ENCODE results near the gene CRIP1.

Gene CRIP1

DNA sequence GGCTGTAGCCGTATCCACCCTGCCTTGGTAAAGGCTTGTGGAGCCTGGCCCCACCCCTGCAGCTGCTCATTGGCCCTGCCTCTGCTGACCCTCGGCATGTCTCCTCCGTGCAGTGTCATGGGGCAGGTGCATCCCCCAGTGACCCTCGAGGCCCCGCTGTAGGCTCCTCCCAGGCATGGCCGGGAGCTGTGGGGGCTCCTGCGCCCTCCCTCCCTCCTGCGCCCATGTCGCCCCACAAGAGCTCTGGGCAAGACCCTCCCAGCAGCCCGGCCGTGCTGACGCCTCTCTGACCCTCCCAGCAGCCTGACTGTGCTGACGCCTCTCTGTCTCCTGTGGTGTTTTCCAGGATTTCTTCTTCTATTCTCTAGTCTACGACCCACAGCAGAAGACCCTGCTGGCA, 32.8 kb upstream of the CRIP1 start:
- H3K18ac ChIP-seq (ENCODE audit: low read depth in 1 of 2, low read length in 2 of 2): no peak overlapping the region
- no peak overlapping the region for H3K4me2 ChIP-seq (ENCODE audit: low read length, poor library complexity, severe bottlenecking)
- H3K27ac ChIP-seq (ENCODE audit: low read length, poor library complexity, severe bottlenecking): no peak overlapping the region
- H3K4me1 ChIP-seq (ENCODE audit: control insufficient read depth, insufficient read depth, low read depth, low read length): peaks cover 2% of the 10 kb centered on the region
- H2AK5ac ChIP-seq (ENCODE audit: low read length, severe bottlenecking): no peak overlapping the region
- no peak for DNase-seq
- WGBS: 93% methylated on average over 14 of the region's 14 CpGs
- H2BK12ac ChIP-seq (ENCODE audit: low read length in 2 of 2): no peak overlapping the region
- H2BK5ac ChIP-seq (ENCODE audit: low read depth, low read length, poor library complexity, severe bottlenecking): no peak overlapping the region
- H3K9ac ChIP-seq (ENCODE audit: low read length): no peak overlapping the region
- no peak overlapping the region for H3K23ac ChIP-seq (ENCODE audit: low read length in 2 of 2)
- H3K36me3 ChIP-seq (ENCODE audit: control insufficient read depth in 1 of 2, insufficient read depth in 2 of 2, low read depth in 1 of 2, low read length in 2 of 2): peaks cover 62 to 97% of the 10 kb centered on the region in 2 experiments
- H3K14ac ChIP-seq (ENCODE audit: low read length in 2 of 2): no peak overlapping the region
- peaks cover 49% of the 10 kb centered on the region for H3K79me1 ChIP-seq (replicated peaks; ENCODE audit: low read length, poor library complexity, severe bottlenecking)
- no peaks in the 10 kb centered on the region for H3K9me3 ChIP-seq (ENCODE audit: control insufficient read depth, low read length)
- H3K4ac ChIP-seq (ENCODE audit: low read depth in 1 of 2, low read length in 2 of 2): no peak overlapping the region
- no peak overlapping the region for H2BK15ac ChIP-seq (ENCODE audit: low read depth, poor library complexity, severe bottlenecking)
- no peak overlapping the region for H4K91ac ChIP-seq (ENCODE audit: low read length)
- H2BK120ac ChIP-seq (ENCODE audit: low read depth, low read length): no peak overlapping the region
- H3K4me3 ChIP-seq (ENCODE audit: insufficient read depth in 1 of 2, low read depth in 1 of 2, low read length in 2 of 2): no peak overlapping the region
- H4K8ac ChIP-seq (ENCODE audit: low read length): no peak overlapping the region
- H2AFZ ChIP-seq (ENCODE audit: low read depth, low read length): no peak overlapping the region
- no peaks in the 10 kb centered on the region for H3K27me3 ChIP-seq (ENCODE audit: control insufficient read depth in 1 of 2, insufficient read depth in 1 of 2, low read length in 2 of 2)

DNA sequence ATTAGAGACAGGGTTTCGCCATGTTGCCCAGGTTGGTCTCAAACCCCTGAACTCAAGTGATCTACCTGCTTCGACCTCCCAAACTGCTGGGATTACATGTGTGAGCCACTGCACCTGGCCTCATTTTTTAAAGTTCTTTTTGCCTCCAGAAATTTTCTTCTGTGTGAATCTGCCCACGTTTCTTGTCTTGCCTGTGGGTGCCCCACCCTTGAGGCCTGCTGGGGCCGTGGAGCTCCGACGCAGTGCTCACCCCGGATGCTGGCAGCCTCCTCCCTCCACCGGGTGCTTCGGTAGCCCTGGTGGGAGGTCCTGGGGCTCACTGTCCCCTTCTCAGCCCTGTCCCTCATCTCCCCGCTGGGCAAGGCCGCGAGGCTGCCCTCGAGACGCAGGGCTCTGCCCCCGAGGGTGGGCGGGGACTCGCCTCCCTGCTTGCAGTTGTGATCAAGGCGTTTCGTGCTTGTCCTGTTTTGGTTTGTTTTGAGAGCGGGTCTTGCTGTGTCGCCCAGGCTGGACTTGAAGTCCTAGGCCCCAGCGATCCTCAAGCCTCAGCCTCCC, 31.5 kb upstream of the CRIP1 start:
- Histone ChIP-seq H3K27ac (ENCODE audit: low read length, poor library complexity, severe bottlenecking) (no peak overlapping the region), H3K36me3 (ENCODE audit: control insufficient read depth in 1 of 2, insufficient read depth in 2 of 2, low read depth in 1 of 2, low read length in 2 of 2) (peaks cover 59 to 87% of the 10 kb centered on the region in 2 experiments), H2BK120ac (ENCODE audit: low read depth, low read length) (no peak overlapping the region), H3K79me1 (replicated peaks; ENCODE audit: low read length, poor library complexity, severe bottlenecking) (peaks cover 38% of the 10 kb centered on the region), H3K18ac (ENCODE audit: low read depth in 1 of 2, low read length in 2 of 2) (no peak overlapping the region), H3K9ac (ENCODE audit: low read length) (no peak overlapping the region), H2BK5ac (ENCODE audit: low read depth, low read length, poor library complexity, severe bottlenecking) (no peak overlapping the region), H3K14ac (ENCODE audit: low read length in 2 of 2) (no peak overlapping the region), H2BK15ac (ENCODE audit: low read depth, poor library complexity, severe bottlenecking) (no peak overlapping the region), H2AFZ (ENCODE audit: low read depth, low read length) (no peak overlapping the region), H3K27me3 (ENCODE audit: control insufficient read depth in 1 of 2, insufficient read depth in 1 of 2, low read length in 2 of 2) (no peaks in the 10 kb centered on the region), H2AK5ac (ENCODE audit: low read length, severe bottlenecking) (no peak overlapping the region), H3K4ac (ENCODE audit: low read depth in 1 of 2, low read length in 2 of 2) (no peak overlapping the region), H4K91ac (ENCODE audit: low read length) (no peak overlapping the region), H4K8ac (ENCODE audit: low read length) (no peak overlapping the region), H2BK12ac (ENCODE audit: low read length in 2 of 2) (no peak overlapping the region), H3K9me3 (ENCODE audit: control insufficient read depth, low read length) (no peaks in the 10 kb centered on the region), H3K4me1 (ENCODE audit: control insufficient read depth, insufficient read depth, low read depth, low read length) (peaks cover 2% of the 10 kb centered on the region), H3K4me3 (ENCODE audit: insufficient read depth in 1 of 2, low read depth in 1 of 2, low read length in 2 of 2) (no peak overlapping the region), H3K4me2 (ENCODE audit: low read length, poor library complexity, severe bottlenecking) (no peak overlapping the region), H3K23ac (ENCODE audit: low read length in 2 of 2) (no peak overlapping the region)
- no peak for DNase-seq
- 94% methylated on average over 22 of the region's 22 CpGs for WGBS

DNA sequence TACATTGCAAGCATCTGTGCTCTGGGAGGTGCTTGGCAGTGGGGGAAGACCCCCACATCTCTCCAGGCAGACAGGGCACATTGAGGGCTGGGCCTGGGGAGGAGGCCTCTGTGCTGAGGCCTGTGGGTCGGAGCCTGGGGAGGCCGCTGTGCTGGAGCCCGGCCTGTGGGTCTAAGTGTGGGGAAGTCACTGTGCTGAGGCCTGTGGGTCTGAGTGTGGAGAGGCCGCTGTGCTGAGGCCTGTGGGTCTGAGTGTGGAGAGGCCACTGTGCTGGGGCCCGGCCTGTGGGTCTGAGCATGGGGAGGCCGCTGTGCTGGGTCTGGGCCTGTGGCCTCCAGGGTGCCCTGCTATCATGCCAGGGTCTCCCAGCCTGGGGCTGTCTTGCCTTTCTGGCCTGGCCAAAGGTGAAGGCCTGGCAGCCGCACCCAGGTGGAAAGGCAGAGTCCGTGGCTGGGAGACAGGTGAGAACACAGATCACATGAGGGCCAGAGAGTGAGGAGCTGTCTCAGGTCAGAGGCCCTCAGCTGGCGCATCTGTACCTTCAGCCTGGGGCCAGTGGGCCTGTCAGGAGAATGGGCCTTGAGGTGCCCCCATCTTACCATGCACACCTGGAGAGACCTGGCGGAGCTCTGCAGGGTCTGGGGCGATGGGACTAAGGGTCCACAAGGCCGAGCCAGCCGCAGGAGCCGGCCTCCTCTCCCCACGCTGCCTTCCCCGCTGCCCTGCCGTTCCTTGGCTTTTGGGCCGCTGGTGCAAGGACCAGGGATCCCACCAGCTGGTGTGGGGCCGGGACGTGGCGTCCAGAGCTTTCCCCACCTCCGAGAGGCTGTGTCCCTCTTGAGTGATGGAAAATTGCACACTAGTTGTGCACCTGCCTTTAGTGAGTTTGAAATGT, 30.7 kb upstream of the CRIP1 start:
- H2BK15ac ChIP-seq (ENCODE audit: low read depth, poor library complexity, severe bottlenecking): no peak overlapping the region
- no peaks in the 10 kb centered on the region for H3K27me3 ChIP-seq (ENCODE audit: control insufficient read depth in 1 of 2, insufficient read depth in 1 of 2, low read length in 2 of 2)
- H3K36me3 ChIP-seq (ENCODE audit: control insufficient read depth in 1 of 2, insufficient read depth in 2 of 2, low read depth in 1 of 2, low read length in 2 of 2): peaks cover 57 to 87% of the 10 kb centered on the region in 2 experiments
- no peak overlapping the region for H4K91ac ChIP-seq (ENCODE audit: low read length)
- no peak overlapping the region for H3K4ac ChIP-seq (ENCODE audit: low read depth in 1 of 2, low read length in 2 of 2)
- H2AK5ac ChIP-seq (ENCODE audit: low read length, severe bottlenecking): no peak overlapping the region
- WGBS: 93% methylated on average over 22 of the region's 22 CpGs
- no peak overlapping the region for H3K4me3 ChIP-seq (ENCODE audit: insufficient read depth in 1 of 2, low read depth in 1 of 2, low read length in 2 of 2)
- no peaks in the 10 kb centered on the region for H3K9me3 ChIP-seq (ENCODE audit: control insufficient read depth, low read length)
- H2BK120ac ChIP-seq (ENCODE audit: low read depth, low read length): no peak overlapping the region
- no peak for DNase-seq
- peaks cover 33% of the 10 kb centered on the region for H3K79me1 ChIP-seq (replicated peaks; ENCODE audit: low read length, poor library complexity, severe bottlenecking)
- H3K18ac ChIP-seq (ENCODE audit: low read depth in 1 of 2, low read length in 2 of 2): no peak overlapping the region
- no peak overlapping the region for H3K23ac ChIP-seq (ENCODE audit: low read length in 2 of 2)
- no peak overlapping the region for H3K4me2 ChIP-seq (ENCODE audit: low read length, poor library complexity, severe bottlenecking)
- no peak overlapping the region for H2BK5ac ChIP-seq (ENCODE audit: low read depth, low read length, poor library complexity, severe bottlenecking)
- no peak overlapping the region for H4K8ac ChIP-seq (ENCODE audit: low read length)
- H3K14ac ChIP-seq (ENCODE audit: low read length in 2 of 2): no peak overlapping the region
- no peak overlapping the region for H3K27ac ChIP-seq (ENCODE audit: low read length, poor library complexity, severe bottlenecking)
- no peak overlapping the region for H2AFZ ChIP-seq (ENCODE audit: low read depth, low read length)
- peaks cover 2% of the 10 kb centered on the region for H3K4me1 ChIP-seq (ENCODE audit: control insufficient read depth, insufficient read depth, low read depth, low read length)
- no peak overlapping the region for H2BK12ac ChIP-seq (ENCODE audit: low read length in 2 of 2)
- H3K9ac ChIP-seq (ENCODE audit: low read length): no peak overlapping the region

DNA sequence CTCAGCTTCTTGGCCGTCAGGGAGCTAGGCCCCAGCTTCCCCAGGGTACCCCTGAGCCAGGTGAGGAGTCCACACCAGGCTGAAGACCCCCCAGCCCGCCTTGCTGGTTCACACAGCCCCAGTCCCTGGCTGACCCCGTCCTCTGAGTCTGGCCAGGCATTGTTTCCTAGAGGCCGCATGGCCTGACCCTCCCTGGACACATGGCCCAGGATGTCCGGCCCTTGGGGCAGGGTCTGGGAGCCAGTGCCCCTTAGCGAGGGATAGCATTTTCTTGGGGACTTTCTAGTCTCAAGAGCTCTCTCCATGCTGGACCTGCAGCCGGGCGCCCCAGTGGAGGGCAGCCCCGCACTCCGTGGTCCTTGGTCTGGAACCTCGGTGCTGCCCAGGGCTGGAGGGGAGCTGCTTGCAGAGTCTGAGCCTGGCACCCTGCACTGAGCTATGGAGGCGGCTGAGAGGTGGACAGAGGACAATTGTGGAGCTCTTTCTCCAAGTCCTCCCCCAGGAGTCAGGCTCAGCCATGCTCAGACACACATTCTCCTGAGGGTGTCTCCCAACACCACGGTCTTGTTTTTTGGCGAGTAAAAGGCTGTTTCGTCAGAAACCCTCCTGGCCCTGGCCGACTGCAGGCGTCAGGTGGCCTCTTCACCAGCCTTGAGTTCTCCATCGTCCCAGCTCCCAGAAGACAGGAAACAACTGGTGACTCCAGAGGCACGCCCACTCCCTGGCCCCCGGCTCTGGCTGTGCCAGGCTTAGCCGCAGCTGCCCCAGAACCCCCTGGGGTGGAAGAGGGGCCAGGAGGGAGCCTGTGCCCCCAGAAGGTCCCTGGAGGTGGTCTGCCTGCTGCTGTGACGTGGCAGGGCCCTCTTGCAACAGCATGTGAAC, 29.7 kb upstream of the CRIP1 start:
- H2BK120ac ChIP-seq (ENCODE audit: low read depth, low read length): no peak overlapping the region
- H4K8ac ChIP-seq (ENCODE audit: low read length): no peak overlapping the region
- H2BK5ac ChIP-seq (ENCODE audit: low read depth, low read length, poor library complexity, severe bottlenecking): no peak overlapping the region
- no peaks in the 10 kb centered on the region for H3K9me3 ChIP-seq (ENCODE audit: control insufficient read depth, low read length)
- H3K4me3 ChIP-seq (ENCODE audit: insufficient read depth in 1 of 2, low read depth in 1 of 2, low read length in 2 of 2): no peak overlapping the region
- no peaks in the 10 kb centered on the region for H3K4me1 ChIP-seq (ENCODE audit: control insufficient read depth, insufficient read depth, low read depth, low read length)
- H2BK15ac ChIP-seq (ENCODE audit: low read depth, poor library complexity, severe bottlenecking): no peak overlapping the region
- H3K9ac ChIP-seq (ENCODE audit: low read length): no peak overlapping the region
- H3K4ac ChIP-seq (ENCODE audit: low read depth in 1 of 2, low read length in 2 of 2): no peak overlapping the region
- H4K91ac ChIP-seq (ENCODE audit: low read length): no peak overlapping the region
- no peak overlapping the region for H2BK12ac ChIP-seq (ENCODE audit: low read length in 2 of 2)
- 93% methylated on average over 22 of the region's 22 CpGs for WGBS
- DNase-seq: no peak
- peaks cover 58 to 89% of the 10 kb centered on the region in 2 experiments for H3K36me3 ChIP-seq (ENCODE audit: control insufficient read depth in 1 of 2, insufficient read depth in 2 of 2, low read depth in 1 of 2, low read length in 2 of 2)
- H2AFZ ChIP-seq (ENCODE audit: low read depth, low read length): no peak overlapping the region
- peaks cover 36% of the 10 kb centered on the region for H3K79me1 ChIP-seq (replicated peaks; ENCODE audit: low read length, poor library complexity, severe bottlenecking)
- H3K23ac ChIP-seq (ENCODE audit: low read length in 2 of 2): no peak overlapping the region
- no peaks in the 10 kb centered on the region for H3K27me3 ChIP-seq (ENCODE audit: control insufficient read depth in 1 of 2, insufficient read depth in 1 of 2, low read length in 2 of 2)
- no peak overlapping the region for H3K4me2 ChIP-seq (ENCODE audit: low read length, poor library complexity, severe bottlenecking)
- H2AK5ac ChIP-seq (ENCODE audit: low read length, severe bottlenecking): no peak overlapping the region
- H3K14ac ChIP-seq (ENCODE audit: low read length in 2 of 2): no peak overlapping the region
- H3K18ac ChIP-seq (ENCODE audit: low read depth in 1 of 2, low read length in 2 of 2): no peak overlapping the region
- H3K27ac ChIP-seq (ENCODE audit: low read length, poor library complexity, severe bottlenecking): no peak overlapping the region

All from mesenchymal stem cell (in vitro differentiated cells and primary cell).